22Rv1 (cell line): ENCODE data around the gene PTPRZ1.

Experiments
- H3K27ac ChIP-seq: fragments of 450-650 bp; 2 replicates; pipeline ENCODE4 v1.5.1; 2017
- CTCF ChIP-seq: fragments of 450-650 bp; IDR thresholded peaks from 2 replicates; pipeline ENCODE4 v1.5.1; 2017; ENCODE audit warnings: mild to moderate bottlenecking
- ZFX ChIP-seq: fragments of 450-650 bp; IDR thresholded peaks from 2 replicates; pipeline ENCODE4 v1.6.1; 2017; ENCODE audit warnings: antibody characterized with exemption, borderline replicate concordance

PTPRZ1 gene

GRCh38 chr7:121936951-121937623 is 64.1 kb downstream of the PTPRZ1 start:
- no peak overlapping the region for H3K27ac ChIP-seq
- no peak for TF ChIP-seq ZFX
- TF ChIP-seq CTCF = no peak

GRCh38 chr7:121938429-121938996 is 65.6 kb downstream of the PTPRZ1 start:
- no peak overlapping the region for H3K27ac ChIP-seq
- TF ChIP-seq CTCF = no peak
- TF ChIP-seq ZFX = no peak

GRCh38 chr7:121940918-121941317 is 68.0 kb downstream of the PTPRZ1 start:
- H3K27ac ChIP-seq = no peak overlapping the region
- TF ChIP-seq CTCF (no peak), ZFX (no peak)

GRCh38 chr7:121941830-121942229 is 68.9 kb downstream of the PTPRZ1 start:
- TF ChIP-seq ZFX (no peak), CTCF (no peak)
- H3K27ac ChIP-seq = no peak overlapping the region

- TF ChIP-seq ZFX = no peak
- TF ChIP-seq CTCF = no peak
These were observed 72.1 kb downstream of the PTPRZ1 start for GRCh38 chr7:121945066-121945465.

GRCh38 chr7:121945480-121946236 is 72.7 kb downstream of the PTPRZ1 start:
- H3K27ac ChIP-seq = no peak overlapping the region
- TF ChIP-seq ZFX (no peak), CTCF (no peak)

More at GRCh38 chr7:121945066-121945465, 72.1 kb downstream of the PTPRZ1 start:
- H3K27ac ChIP-seq = no peak overlapping the region

GRCh38 chr7:121953164-121953563 is 80.2 kb downstream of the PTPRZ1 start:
- no peak for TF ChIP-seq CTCF
- no peak for TF ChIP-seq ZFX
- H3K27ac ChIP-seq = no peak overlapping the region
